NCI-H1092 treated with DMSO at 0.1 percent for 48 hours (cell line): Measurements from ENCODE around the gene WASHC4.
A peak's percentile ranks its signal among the peaks of the same experiment; 100 is the strongest.

Experiments
- DNase-seq: peaks from one replicate; lab custom pipeline; 2025; lab: John Stamatoyannopoulos, UW

WASHC4 gene

GRCh38 chr12:105107494-105108371 is at the start of gene WASHC4:
TSS of gene WASHC4 (plus strand) at chr12:105107731. CDS start at chr12:105107801, 70 bp downstream.
- peak; percentile 85 for DNase-seq

- DNase-seq = no peak
Observed at GRCh38 chr12:105060715-105061378, 46.7 kb upstream of the WASHC4 start.

GRCh38 chr12:105064564-105065178 is 42.9 kb upstream of the WASHC4 start:
- DNase-seq = no peak

- DNase-seq = peak; percentile 71
Observed at GRCh38 chr12:105067511-105068031, 40.0 kb upstream of the WASHC4 start.

- DNase-seq = no peak
Observed at GRCh38 chr12:105069936-105070702, 37.4 kb upstream of the WASHC4 start.

- DNase-seq = no peak
Observed at GRCh38 chr12:105071981-105072380, 35.5 kb upstream of the WASHC4 start.

GRCh38 chr12:105072888-105073488 is 34.5 kb upstream of the WASHC4 start:
- DNase-seq = no peak

- no peak for DNase-seq
Observed at GRCh38 chr12:105076098-105076497, 31.4 kb upstream of the WASHC4 start.

GRCh38 chr12:105076913-105077312 is 30.6 kb upstream of the WASHC4 start:
- DNase-seq = no peak

GRCh38 chr12:105077435-105077834 is 30.1 kb upstream of the WASHC4 start:
- DNase-seq = no peak

- DNase-seq = no peak
Observed at GRCh38 chr12:105078712-105079570, 28.6 kb upstream of the WASHC4 start.

GRCh38 chr12:105083031-105083430 is 24.5 kb upstream of the WASHC4 start:
- DNase-seq = no peak

- peak; percentile 38 for DNase-seq
Observed at GRCh38 chr12:105083551-105084105, 23.9 kb upstream of the WASHC4 start.

- peak; percentile 3 for DNase-seq
Observed at GRCh38 chr12:105084251-105085250, 23.0 kb upstream of the WASHC4 start, which contains the start of gene ALDH1L2. TSS of gene ALDH1L2 (minus strand) at chr12:105084458. CDS start at chr12:105084436, 22 bp downstream.

GRCh38 chr12:105085501-105085900 is 22.0 kb upstream of the WASHC4 start:
- no peak for DNase-seq

GRCh38 chr12:105089817-105090216 is 17.7 kb upstream of the WASHC4 start:
- no peak for DNase-seq

- no peak for DNase-seq
Observed at GRCh38 chr12:105090361-105090760, 17.2 kb upstream of the WASHC4 start.

GRCh38 chr12:105091476-105092206 is 15.9 kb upstream of the WASHC4 start:
- no peak for DNase-seq
